ENCODE data around the gene PDE10A. TPM values are rescaled to one million over a fixed set of nuclear protein-coding genes. Genes with fewer than 3 reads are reported as not detected.

Gene PDE10A
- total RNA-seq (2022; extraction: Qiagen RNA extraction; ENCODE audit: low read depth), result 24.4 to 28.4 TPM (median 27.9 TPM) in 5 replicates

GRCh38 chr6:165662749-165663376 lies at the start of gene PDE10A:
Gene PDE10A (minus strand): TSS chr6:165663241. CDS start chr6:165662811, 430 bp downstream.

GRCh38 chr6:165308926-165309731 lies 353.9 kb downstream of the PDE10A start, which contains the start of gene C6orf118:
Gene C6orf118 (minus strand): TSS chr6:165309605. CDS start chr6:165309586, 19 bp downstream.

Measured in A549 treated with GW870086 at 1 μM for 4 hours (cell line).